ENCODE results near the gene NTM. TPM values are rescaled to one million over a fixed set of nuclear protein-coding genes. Genes with fewer than 3 reads are reported as not detected.
"Not testable (repeated sequence)": the region's sequence is repeated elsewhere in the genome, so short reads cannot be mapped to it uniquely, and the experiment has no call there.

The NTM gene
- total RNA-seq, 1 donor from 2014 or later = not detected

DNA sequence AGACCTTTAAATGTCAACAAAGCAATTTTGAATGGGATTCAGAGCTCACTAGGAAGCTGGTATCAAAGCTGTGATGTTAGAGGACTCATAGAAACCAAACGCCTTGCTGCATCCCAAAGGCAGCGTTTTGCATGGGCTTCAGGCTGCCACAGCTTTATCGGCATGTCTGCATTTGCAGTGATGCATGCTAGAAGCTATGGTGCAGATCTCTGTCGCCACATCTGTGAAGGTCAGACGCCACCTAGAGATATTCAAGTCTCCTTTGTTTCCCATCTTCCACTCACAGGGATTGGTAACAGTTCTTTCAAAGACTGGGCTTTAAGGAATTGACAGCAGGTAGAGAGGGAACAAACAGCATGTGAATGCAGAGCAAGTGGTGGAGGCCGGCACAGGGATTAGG lies 47.8 kb downstream of the NTM start:
- TF ChIP-seq, protein P1, sequence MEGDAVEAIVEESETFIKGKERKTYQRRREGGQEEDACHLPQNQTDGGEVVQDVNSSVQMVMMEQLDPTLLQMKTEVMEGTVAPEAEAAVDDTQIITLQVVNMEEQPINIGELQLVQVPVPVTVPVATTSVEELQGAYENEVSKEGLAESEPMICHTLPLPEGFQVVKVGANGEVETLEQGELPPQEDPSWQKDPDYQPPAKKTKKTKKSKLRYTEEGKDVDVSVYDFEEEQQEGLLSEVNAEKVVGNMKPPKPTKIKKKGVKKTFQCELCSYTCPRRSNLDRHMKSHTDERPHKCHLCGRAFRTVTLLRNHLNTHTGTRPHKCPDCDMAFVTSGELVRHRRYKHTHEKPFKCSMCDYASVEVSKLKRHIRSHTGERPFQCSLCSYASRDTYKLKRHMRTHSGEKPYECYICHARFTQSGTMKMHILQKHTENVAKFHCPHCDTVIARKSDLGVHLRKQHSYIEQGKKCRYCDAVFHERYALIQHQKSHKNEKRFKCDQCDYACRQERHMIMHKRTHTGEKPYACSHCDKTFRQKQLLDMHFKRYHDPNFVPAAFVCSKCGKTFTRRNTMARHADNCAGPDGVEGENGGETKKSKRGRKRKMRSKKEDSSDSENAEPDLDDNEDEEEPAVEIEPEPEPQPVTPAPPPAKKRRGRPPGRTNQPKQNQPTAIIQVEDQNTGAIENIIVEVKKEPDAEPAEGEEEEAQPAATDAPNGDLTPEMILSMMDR (IDR thresholded peaks at IDR 0.05) = no peak
- ChIA-PET POLR2A (no interaction called here), CTCF (no interaction called here)
- Mint-ChIP-seq H3K9me3 (peaks cover 2% of the 10 kb centered on the region), H3K36me3 (ENCODE audit: low read depth) (no peaks in the 10 kb centered on the region), H3K4me1 (no peaks in the 10 kb centered on the region), H3K27ac (no peak overlapping the region), H3K27me3 (no peaks in the 10 kb centered on the region), H3K4me3 (no peak overlapping the region)
- DNase-seq = no peak
- intact Hi-C loops (cut with micrococcal nuclease) = no loop called here
- no peak for ATAC-seq (ENCODE audit: low read depth)

DNA sequence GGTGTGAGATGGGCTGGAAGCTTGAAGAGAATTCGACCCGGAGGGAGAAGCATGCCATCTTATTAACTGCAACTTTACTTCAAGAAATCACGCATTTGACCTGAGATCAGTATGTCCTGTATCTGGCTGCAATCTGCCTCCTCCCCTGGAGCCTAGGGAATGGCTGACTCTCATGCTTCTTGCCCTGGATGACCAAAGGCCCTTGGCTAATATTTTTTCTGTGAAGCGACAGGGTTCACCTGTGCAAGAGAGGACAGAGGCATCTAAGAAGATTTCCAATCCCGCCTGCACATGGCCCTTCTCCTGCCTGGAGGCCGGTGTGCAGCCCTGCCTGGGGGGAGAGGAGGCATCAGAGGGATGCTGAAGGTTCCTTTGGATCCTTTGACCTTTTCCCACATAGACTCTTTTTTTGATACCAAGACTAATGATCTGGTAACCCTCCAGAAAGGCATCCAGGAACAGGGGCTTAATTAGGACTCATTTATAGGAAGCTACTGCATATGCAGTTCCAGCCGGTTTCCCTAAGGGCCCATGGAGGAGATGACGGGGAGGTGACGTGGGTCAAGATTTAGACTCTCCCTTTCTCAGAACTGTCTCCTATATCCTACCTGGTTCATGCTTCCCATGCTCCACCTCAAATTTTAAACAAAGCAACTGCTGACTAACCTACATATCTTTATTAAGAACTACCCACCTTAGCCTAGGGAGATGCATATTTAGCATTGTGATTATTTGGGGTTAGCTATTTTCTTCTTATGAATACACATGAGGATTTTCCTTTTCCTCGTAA lies 50.8 kb downstream of the NTM start:
- TF ChIP-seq, protein P1 (IDR thresholded peaks at IDR 0.05) = no peak
- ATAC-seq (ENCODE audit: low read depth) = no peak
- ChIA-PET POLR2A (no interaction called here), CTCF (no interaction called here)
- Mint-ChIP-seq H3K9me3 (peaks cover 2% of the 10 kb centered on the region), H3K27ac (no peak overlapping the region), H3K4me3 (no peak overlapping the region), H3K27me3 (no peaks in the 10 kb centered on the region), H3K36me3 (ENCODE audit: low read depth) (no peaks in the 10 kb centered on the region), H3K4me1 (no peaks in the 10 kb centered on the region)
- no peak for DNase-seq
- intact Hi-C loops (cut with micrococcal nuclease) = no loop called here

DNA sequence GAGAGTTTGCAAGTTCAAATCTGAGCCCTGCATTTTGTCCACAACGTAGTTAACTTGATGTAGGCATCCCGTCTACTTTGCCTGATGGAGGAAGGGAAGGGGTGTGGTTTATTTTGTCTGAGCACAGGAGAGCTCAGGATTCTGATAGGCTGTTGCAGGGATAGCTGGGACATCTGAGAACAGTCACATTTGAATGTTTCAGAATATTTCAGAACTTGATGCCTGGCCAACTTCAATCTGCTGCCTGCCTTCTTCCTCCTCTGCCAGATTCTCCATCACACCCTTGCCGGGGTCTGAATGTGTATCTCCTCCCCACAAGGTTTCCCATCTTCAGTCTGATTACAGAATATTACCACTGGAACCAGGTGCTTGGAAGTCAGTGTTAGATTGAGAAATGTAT lies 51.6 kb downstream of the NTM start:
- POLR2A ChIA-PET = no interaction called here
- Mint-ChIP-seq H3K27me3 (no peaks in the 10 kb centered on the region), H3K36me3 (ENCODE audit: low read depth) (no peaks in the 10 kb centered on the region), H3K4me1 (no peaks in the 10 kb centered on the region), H3K9me3 (no peaks in the 10 kb centered on the region), H3K27ac (no peak overlapping the region), H3K4me3 (no peak overlapping the region)
- ATAC-seq (ENCODE audit: low read depth) = no peak
- intact Hi-C loops (cut with micrococcal nuclease) = no loop called here
- CTCF ChIA-PET = no interaction called here
- no peak for DNase-seq
- TF ChIP-seq, protein P1 (IDR thresholded peaks at IDR 0.05) = no peak

DNA sequence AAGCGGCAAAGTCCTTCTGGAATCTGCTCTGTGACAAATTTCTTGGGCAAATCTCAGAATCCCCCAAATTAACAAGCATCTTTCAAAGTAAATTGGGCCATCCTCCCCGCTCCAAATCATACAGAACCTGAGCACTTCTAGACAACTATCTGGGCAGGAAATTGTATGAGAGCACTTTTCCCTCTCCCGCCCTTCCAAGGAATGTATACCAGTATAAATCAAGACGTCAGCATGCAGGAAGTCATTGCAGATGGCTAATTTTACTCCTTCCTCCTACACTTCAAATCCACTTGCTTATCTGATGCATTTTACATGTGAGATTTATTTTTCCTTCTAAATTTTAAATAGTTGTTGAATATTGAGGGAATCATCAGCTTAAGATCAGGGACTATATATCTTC lies 52.1 kb downstream of the NTM start:
- Mint-ChIP-seq H3K27ac (no peak overlapping the region), H3K4me1 (no peaks in the 10 kb centered on the region)
- CTCF ChIA-PET = no interaction called here

DNA sequence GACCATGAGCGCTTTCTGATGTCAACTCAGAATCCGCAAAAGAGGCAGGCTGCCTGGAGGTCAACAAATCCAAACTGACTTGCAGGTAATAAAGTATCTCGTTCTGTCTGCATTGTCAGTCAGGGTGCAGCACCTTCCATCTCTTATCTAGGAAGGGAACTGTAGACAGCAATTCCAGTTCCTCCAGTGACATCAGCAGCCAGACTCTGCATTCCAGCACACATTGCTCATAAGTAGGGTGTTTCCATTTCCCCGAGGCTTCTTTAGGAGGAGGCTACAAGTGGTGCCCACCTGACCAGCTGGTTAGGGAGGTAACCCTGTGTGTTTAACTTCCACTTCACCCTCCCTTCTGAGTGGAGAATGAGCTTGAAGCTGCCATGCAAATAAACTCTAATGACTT lies 53.3 kb downstream of the NTM start:
- Mint-ChIP-seq H3K4me3 (no peak overlapping the region), H3K27me3 (no peaks in the 10 kb centered on the region), H3K27ac (no peak overlapping the region), H3K9me3 (no peaks in the 10 kb centered on the region), H3K36me3 (ENCODE audit: low read depth) (no peaks in the 10 kb centered on the region), H3K4me1 (no peaks in the 10 kb centered on the region)
- ChIA-PET POLR2A (no interaction called here), CTCF (no interaction called here)
- TF ChIP-seq, protein P1 (IDR thresholded peaks at IDR 0.05) = no peak
- intact Hi-C loops (cut with micrococcal nuclease) = no loop called here
- DNase-seq (no peak), ATAC-seq (ENCODE audit: low read depth) (no peak)

More for the DNA sequence above, 52.1 kb downstream of the NTM start:
- intact Hi-C loops (cut with micrococcal nuclease) = no loop called here
- Mint-ChIP-seq H3K27me3 (no peaks in the 10 kb centered on the region), H3K36me3 (ENCODE audit: low read depth) (no peaks in the 10 kb centered on the region), H3K9me3 (no peaks in the 10 kb centered on the region), H3K4me3 (no peak overlapping the region)
- POLR2A ChIA-PET = no interaction called here
- TF ChIP-seq, protein P1 (IDR thresholded peaks at IDR 0.05) = no peak
- ATAC-seq (ENCODE audit: low read depth) (no peak), DNase-seq (no peak)

DNA sequence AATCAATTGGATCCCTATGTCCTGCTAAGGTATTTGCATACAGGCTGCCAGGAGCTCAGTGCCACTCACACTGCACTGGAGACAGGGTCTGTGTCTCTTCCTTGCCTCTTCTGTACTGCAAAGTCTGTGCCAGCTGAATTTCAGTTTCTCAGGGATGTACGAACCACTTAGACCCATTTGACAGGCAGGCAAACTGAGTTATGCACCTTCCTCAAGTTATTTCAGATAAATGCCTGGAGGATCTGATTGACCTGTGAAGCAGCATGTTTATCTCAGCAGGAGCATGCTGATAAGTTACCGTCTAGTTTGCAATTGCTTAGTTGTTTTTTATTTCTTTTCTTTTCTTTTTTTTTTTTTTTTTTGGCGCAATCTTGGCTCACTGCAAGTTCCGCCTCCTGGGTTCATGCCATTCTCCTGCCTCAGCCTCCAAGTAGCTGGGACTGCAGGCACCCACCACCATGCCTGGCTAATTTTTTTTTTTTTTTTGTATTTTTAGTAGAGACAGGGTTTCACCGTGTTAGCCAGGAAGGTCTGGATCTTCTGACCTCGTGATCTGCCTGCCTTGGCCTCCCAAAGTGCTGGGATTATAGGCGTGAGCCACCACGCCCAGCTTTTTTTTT lies 54.0 kb downstream of the NTM start:
- not testable (repeated sequence) for ATAC-seq (ENCODE audit: low read depth)

More for the DNA sequence above, 54.0 kb downstream of the NTM start:
- H3K9me3 Mint-ChIP-seq; H3K4me3 Mint-ChIP-seq; H3K4me1 Mint-ChIP-seq; POLR2A ChIA-PET; intact Hi-C loops (cut with micrococcal nuclease); H3K36me3 Mint-ChIP-seq (ENCODE audit: low read depth); H3K27ac Mint-ChIP-seq; DNase-seq; CTCF ChIA-PET; H3K27me3 Mint-ChIP-seq: not testable (repeated sequence)
